AG04450 (cell line): ENCODE results near the gene UCN2. TPM values are rescaled to one million over a fixed set of nuclear protein-coding genes. Genes with fewer than 3 reads are reported as not detected.

Source experiments
- CTCF ChIA-PET: fragments of 300-600, 350-600 bp; formaldehyde crosslinking; extraction: SDS; loops from one replicate; lab custom pipeline; 2022; ENCODE audit warnings: antibody characterized with exemption, inconsistent platforms; lab: Charles Lee
- POLR2A ChIA-PET: fragments of 350-600 bp; formaldehyde crosslinking; extraction: SDS; loops from one replicate; lab custom pipeline; 2021; ENCODE audit warnings: antibody characterized with exemption, inconsistent platforms; lab: Yijun Ruan, JAX
- DNase-seq: peaks from one replicate; pipeline ENCODE4 v3.0.0-alpha.2; 2011; ENCODE audit warnings: low read depth, low spot score
- H3K27ac ChIP-seq: one replicate; pipeline ENCODE4 v1.5.1; 2012; ENCODE audit warnings: low read depth, low read length, control low read depth
- H3K27me3 ChIP-seq: one replicate; pipeline ENCODE4 v1.6.0; 2012; ENCODE audit warnings: low read length; ENCODE audit not compliant: control insufficient read depth, insufficient read depth
- H3K4me3 ChIP-seq: 2 replicates; pipeline ENCODE4 v1.5.1; 2011; ENCODE audit warnings: mild to moderate bottlenecking, low read depth, low read length, control low read depth
- H3K9me3 ChIP-seq: 2 replicates; pipeline ENCODE4 v1.5.1; 2012; ENCODE audit warnings: low read length; ENCODE audit not compliant: control insufficient read depth, insufficient read depth
- CTCF ChIP-seq: IDR thresholded peaks from 2 replicates; pipeline ENCODE4 v1.5.1; 2011; ENCODE audit warnings: low read depth, low read length, control low read depth, inconsistent platforms
- polyA plus RNA-seq: library from polyadenylated mRNA; depleted of rRNA; stranded (reverse); fragments of >200 nt; gene quantifications from 2 replicates; pipeline ENCODE4 v1.2.3, GENCODE V29; 2011

Gene UCN2
- polyA plus RNA-seq, 1 experiment, result 1.2 TPM

GRCh38 chr3:48585411-48585810 lies 21.8 kb upstream of the UCN2 start:
- H3K27me3 ChIP-seq, result no peaks in the 10 kb centered on the region
- H3K27ac ChIP-seq, result no peak overlapping the region
- TF ChIP-seq CTCF, result no peak
- H3K4me3 ChIP-seq, result no peak overlapping the region
- H3K9me3 ChIP-seq, result no peaks in the 10 kb centered on the region
- no peak for DNase-seq
- POLR2A ChIA-PET, result no interaction called here
- CTCF ChIA-PET, result no interaction called here

GRCh38 chr3:48584836-48585235 lies 21.3 kb upstream of the UCN2 start:
- Histone ChIP-seq H3K27ac (no peak overlapping the region), H3K9me3 (no peaks in the 10 kb centered on the region), H3K4me3 (no peak overlapping the region), H3K27me3 (no peaks in the 10 kb centered on the region)
- POLR2A ChIA-PET, result no interaction called here
- DNase-seq, result no peak
- CTCF ChIA-PET, result no interaction called here
- TF ChIP-seq CTCF, result no peak

GRCh38 chr3:48581621-48582481 lies 18.3 kb upstream of the UCN2 start:
- no peak overlapping the region for H3K27ac ChIP-seq
- no peak overlapping the region for H3K4me3 ChIP-seq
- no peaks in the 10 kb centered on the region for H3K9me3 ChIP-seq
- H3K27me3 ChIP-seq, result no peaks in the 10 kb centered on the region
- DNase-seq, result no peak
- TF ChIP-seq CTCF, result no peak
- CTCF ChIA-PET, result no interaction called here
- POLR2A ChIA-PET, result no interaction called here

GRCh38 chr3:48576647-48577046 lies 13.1 kb upstream of the UCN2 start:
- no peak for DNase-seq
- ChIA-PET CTCF (interaction anchor here (0.9 kb wide), 1 partner anchor 18 kb away, joined by 3 read pairs; no protein-coding TSS in a partner anchor), POLR2A (no interaction called here)
- H3K27me3 ChIP-seq, result no peaks in the 10 kb centered on the region
- H3K27ac ChIP-seq, result no peak overlapping the region
- no peak overlapping the region for H3K4me3 ChIP-seq
- no peak for TF ChIP-seq CTCF
- H3K9me3 ChIP-seq, result no peaks in the 10 kb centered on the region

GRCh38 chr3:48575366-48575765 lies 11.8 kb upstream of the UCN2 start:
- Histone ChIP-seq H3K9me3 (no peaks in the 10 kb centered on the region), H3K27me3 (no peaks in the 10 kb centered on the region), H3K4me3 (no peak overlapping the region), H3K27ac (no peak overlapping the region)
- DNase-seq, result no peak
- CTCF ChIA-PET, result no interaction called here
- no peak for TF ChIP-seq CTCF
- POLR2A ChIA-PET, result interaction anchor here (0.6 kb wide), 1 partner anchor 15 kb away, joined by 4 read pairs; no protein-coding TSS in a partner anchor
